Measurements from ENCODE around the gene ABHD16B. TPM values are rescaled to one million over a fixed set of nuclear protein-coding genes. Genes with fewer than 3 reads are reported as not detected.

The ABHD16B gene
- total and polyA plus RNA-seq, 2 of the 13 experiments (the other 11 are each of a cell fraction or from before 2014, with no cell fraction given): not detected

GRCh38 chr20:63877755-63878470 lies 16.6 kb downstream of the ABHD16B start:
- no peak overlapping the region for H3K4me2 ChIP-seq (ENCODE audit: low read depth, low read length)
- POLR2A ChIA-PET: interaction anchor here (1.1 to 1.5 kb wide), 2 partner anchors 13 to 17 kb away, joined by 3 to 6 read pairs; partner anchors contain the start of genes DNAJC5 and TPD52L2
- CTCF ChIA-PET (ENCODE audit: low intra/inter-chr PET ratio, low total read pairs): no interaction called here
- H3K27ac ChIP-seq (ENCODE audit: extremely low read length, insufficient read depth, low read length): no peak overlapping the region
- DNase-seq (ENCODE audit: low spot score) (no peak), ATAC-seq (no peak), FAIRE-seq (no peak)
- TSS peak; percentile 17 for BruUV-seq (replicated peaks)
- no peaks in the 10 kb centered on the region for H3K9me3 ChIP-seq (ENCODE audit: low read length)
- intact Hi-C loops (cut with micrococcal nuclease; ENCODE audit: unreplicated experiment) (no loop called here), in situ Hi-C loops (cut with HindIII; ENCODE audit: extremely low pct_ligation_motif_present, low pct_unique_long_range_greater_than_20kb) (no loop called here)
- no peak overlapping the region for H3K4me3 ChIP-seq (replicated peaks in 1 of 3; ENCODE audit: insufficient read depth in 1 of 3, low read depth in 2 of 3, low read length in 3 of 3)
- peaks cover 69 to 75% of the 10 kb centered on the region in 2 experiments for H3K36me3 ChIP-seq (replicated peaks in 1 of 2; ENCODE audit: control insufficient read depth in 1 of 2, insufficient read depth in 2 of 2, low read length in 2 of 2)
- TF ChIP-seq AGO2 (optimal IDR thresholded peaks at IDR 0.05; ENCODE audit: low read depth, low read length): peak; percentile 78
- TF ChIP-seq SALL1 (CRISPR knock-in tag; IDR thresholded peaks at IDR 0.05): peak; percentile 12; the same call in 1 of the 2 replicates
- 0 out of 2 replicates have a peak, but pooled peaks have one; percentile 16 for TF ChIP-seq RXRA (CRISPR knock-in tag; IDR thresholded peaks at IDR 0.05)
- TF ChIP-seq, protein P1, sequence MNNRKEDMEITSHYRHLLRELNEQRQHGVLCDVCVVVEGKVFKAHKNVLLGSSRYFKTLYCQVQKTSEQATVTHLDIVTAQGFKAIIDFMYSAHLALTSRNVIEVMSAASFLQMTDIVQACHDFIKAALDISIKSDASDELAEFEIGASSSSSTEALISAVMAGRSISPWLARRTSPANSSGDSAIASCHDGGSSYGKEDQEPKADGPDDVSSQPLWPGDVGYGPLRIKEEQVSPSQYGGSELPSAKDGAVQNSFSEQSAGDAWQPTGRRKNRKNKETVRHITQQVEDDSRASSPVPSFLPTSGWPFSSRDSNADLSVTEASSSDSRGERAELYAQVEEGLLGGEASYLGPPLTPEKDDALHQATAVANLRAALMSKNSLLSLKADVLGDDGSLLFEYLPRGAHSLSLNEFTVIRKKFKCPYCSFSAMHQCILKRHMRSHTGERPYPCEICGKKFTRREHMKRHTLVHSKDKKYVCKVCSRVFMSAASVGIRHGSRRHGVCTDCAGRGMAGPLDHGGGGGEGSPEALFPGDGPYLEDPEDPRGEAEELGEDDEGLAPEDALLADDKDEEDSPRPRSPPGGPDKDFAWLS (CRISPR knock-in tag; IDR thresholded peaks at IDR 0.05; ENCODE audit: borderline replicate concordance): no peak
- TF ChIP-seq RBFOX2 (IDR thresholded peaks at IDR 0.05; ENCODE audit: low read depth, low read length): peak; percentile 57; the same call in 1 of the 2 replicates
- TF ChIP-seq POLR2G (IDR thresholded peaks at IDR 0.05; ENCODE audit: low read depth, low read length): 0 out of 2 replicates have a peak, but pooled peaks have one; percentile 12
- TF ChIP-seq DNMT1 (CRISPR knock-in tag; IDR thresholded peaks at IDR 0.05): 0 out of 2 replicates have a peak, but pooled peaks have one; percentile 34
- TF ChIP-seq ZNF768 (CRISPR knock-in tag; IDR thresholded peaks at IDR 0.05): peak; percentile 35; the same call in 1 of the 2 replicates
- no peak for TF ChIP-seq ZNF136 (CRISPR knock-in tag; IDR thresholded peaks at IDR 0.05; ENCODE audit: low read depth)
- TF ChIP-seq AKAP8 (CRISPR knock-in tag; IDR thresholded peaks at IDR 0.05): peak; percentile 75; the same call in 1 of the 2 replicates
- TF ChIP-seq MAFK (conservative IDR thresholded peaks at IDR 0.05 in 1 of 2, IDR thresholded peaks at IDR 0.05 in 1 of 2; ENCODE audit: low read length in 2 of 2): no peak
- no peak for TF ChIP-seq DDIT3 (CRISPR knock-in tag; IDR thresholded peaks at IDR 0.05)
- TF ChIP-seq ZSCAN30 (CRISPR knock-in tag; IDR thresholded peaks at IDR 0.05): no peak
- TF ChIP-seq DZIP1 (CRISPR knock-in tag; IDR thresholded peaks at IDR 0.05): 0 out of 2 replicates have a peak, but pooled peaks have one; percentile 39
- TF ChIP-seq ZBTB38 (CRISPR knock-in tag; IDR thresholded peaks at IDR 0.05): 0 out of 2 replicates have a peak, but pooled peaks have one; percentile 8
- H3K27me3 ChIP-seq (ENCODE audit: control insufficient read depth in 1 of 2, insufficient read depth in 2 of 2, low read length in 2 of 2): no peaks in the 10 kb centered on the region
- no peak overlapping the region for H2AFZ ChIP-seq (ENCODE audit: low read length)
- peaks cover 40% of the 10 kb centered on the region; the same call in 1 of the 2 replicates for H4K20me1 ChIP-seq (ENCODE audit: insufficient read depth, low read length)
- WGBS (ENCODE audit: low lambda C conversion rate): 97% methylated on average over 32 of the region's 32 CpGs
- no peak overlapping the region for H3K9ac ChIP-seq (ENCODE audit: insufficient read depth, low read depth, low read length)
- H3K79me2 ChIP-seq (ENCODE audit: insufficient read depth, low read length): peaks cover 43% of the 10 kb centered on the region
- H3K4me1 ChIP-seq (ENCODE audit: insufficient read depth, low read length): no peaks in the 10 kb centered on the region

Data from HepG2 (cell line).